Adrenal gland (tissue), 12 donors: Measurements from ENCODE around the gene CNTN5. TPM values are rescaled to one million over a fixed set of nuclear protein-coding genes. Genes with fewer than 3 reads are reported as not detected.

Experiments
- DNase-seq, 7 donors: peaks; one replicate each; pipeline ENCODE4 v3.0.0-alpha.2; 2019 to 2020
- H3K27ac ChIP-seq, 5 donors: fragments of 200-600 bp; sonication (generic) in 4 of 5; 1 replicate in 3 of 5; 2 replicates in 2 of 5; pipeline versions ENCODE4 v1.5.1 to v1.8.0; 2016 to 2020; ENCODE audit warnings: mild to moderate bottlenecking in 1 of 5
- H3K27me3 ChIP-seq: fragments of 200-600 bp; 2 replicates; pipeline ENCODE4 v1.8.0; 2021
- H3K36me3 ChIP-seq, 2 donors: fragments of 200-600 bp; replicated peaks in 1 of 2; 1 replicate in 1 of 2; 2 replicates in 1 of 2; pipeline versions ENCODE4 v1.5.1 to v1.8.0; 2018 to 2022
- H3K4me1 ChIP-seq, 2 donors: fragments of 200-600 bp; replicated peaks in 1 of 2; 1 replicate in 1 of 2; 2 replicates in 1 of 2; pipeline versions ENCODE4 v1.5.1 to v1.8.0; 2018 to 2021
- H3K4me3 ChIP-seq, 4 donors: fragments of 200-600 bp; sonication (generic) in 3 of 4; one replicate each; pipeline ENCODE4 v1.5.1; 2016 to 2018
- H3K9me3 ChIP-seq, 3 donors: fragments of 200-600 bp; sonication (generic) in 1 of 3; replicated peaks in 1 of 3; 1 replicate in 2 of 3; 2 replicates in 1 of 3; pipeline versions ENCODE4 v1.5.1 to v1.8.0; 2016 to 2021
- POLR2A ChIP-seq, 2 donors: fragments of 450-650 bp; IDR thresholded peaks; one replicate each; pipeline ENCODE4 v1.6.1; 2017; ENCODE audit warnings: antibody characterized with exemption in 2 of 2, mild to moderate bottlenecking in 2 of 2, moderate library complexity in 1 of 2
- WGBS, 4 donors: extraction: QIAGEN DNeasy Blood & Tissue Kit in 2 of 4; methylation state at CpG; one replicate each; pipeline versions ENCODE4 v1.1.5 to v1.1.7; 2013 to 2017; 5-methylcytosine and 5-hydroxymethylcytosine counted together
- intact Hi-C, 2 donors: fragments of 100-400 bp; cut with DNase I; formaldehyde crosslinking; loops; one replicate each; pipeline versions ENCODE4 v1.14.1 to v1.15.0; 2022 to 2023
- polyA plus RNA-seq, 3 donors: library from polyadenylated mRNA; stranded (reverse); fragments of 200-250 nt in 2 of 3; fragments of 350-450 nt in 1 of 3; fragmentation: Illumina TruSeq in 1 of 3; extraction: RNeasy Lipid Tissue Mini Kit (QIAGEN cat#74804) in 1 of 3; gene quantifications; one replicate each; pipeline ENCODE4 v1.2.3, GENCODE V29; 2013 to 2014
- total RNA-seq, 9 donors: library from RNA; depleted of rRNA in 4 of 9; stranded (reverse); fragments of >200 nt in 4 of 9; fragments of 120-200 nt in 1 of 9; fragmentation: NEBNext Ultra II Directional in 1 of 9; extraction: Animal tissue kit (Norgen Biotek cat#: 25700) in 1 of 9; gene quantifications; one replicate each; pipeline versions ENCODE4 v1.1.0 to v1.2.4, GENCODE V29; 2013 to 2023
- TF ChIP-seq, protein P1 (sequence below), 6 experiments: fragments of 450-650 bp in 4 of 6; fragments of 200-600 bp in 2 of 6; sonication (generic) in 1 of 6; IDR thresholded peaks; 1 replicate in 5 of 6; 2 replicates in 1 of 6; pipeline versions ENCODE4 v1.5.1 to v1.8.0; 2016 to 2021; ENCODE audit warnings: antibody characterized with exemption in 6 of 6, mild to moderate bottlenecking in 2 of 6, moderate library complexity in 1 of 6
- donor health status: healthy with polysubstance abuse.
- donor health status: Bipolar disorder and iron deficiency.
- donor health status: DM: yes; HTN: yes; CAD: no.
- donor health status: DM: no; HTN: no; CAD: no.
- donor health status: DM: no; HTN: no; CAD: no.
- donor health status: DM: yes; HTN: yes; CAD: no.

CNTN5 gene
- total and polyA plus RNA-seq, 12 donors, result 0.07 to 107 (median 0.30) TPM; not detected in 8

DNA sequence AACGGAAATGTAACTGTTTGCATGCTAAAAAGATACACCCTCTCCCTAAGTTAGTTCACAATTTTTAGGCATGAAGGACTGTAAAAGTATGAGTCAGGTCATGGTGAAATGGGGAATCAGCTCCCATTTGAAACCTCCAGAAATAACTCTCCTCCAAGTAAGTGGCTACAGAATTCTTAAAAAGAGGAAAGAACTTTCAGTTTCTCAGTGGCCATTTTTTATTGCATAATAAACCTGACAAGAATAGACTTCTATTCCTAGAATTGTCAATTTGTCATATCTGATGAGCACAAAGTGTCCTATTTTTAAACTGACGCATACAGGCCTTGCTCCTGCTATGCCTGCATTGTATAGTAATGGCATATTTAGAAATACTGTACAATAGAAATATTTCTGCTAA, 612.2 kb downstream of the CNTN5 start:
- Histone ChIP-seq H3K4me3 (no peak overlapping the region), H3K36me3 (no peaks in the 10 kb centered on the region), H3K27ac (peak overlapping the region in 3 of 5 donors; percentile 24 to 40 (median 36)), H3K27me3 (no peaks in the 10 kb centered on the region), H3K9me3 (no peaks in the 10 kb centered on the region), H3K4me1 (peaks cover 0 to 9% of the 10 kb centered on the region in 2 donors)
- no peak for TF ChIP-seq POLR2A (IDR thresholded peaks at IDR 0.05)
- TF ChIP-seq, protein P1, sequence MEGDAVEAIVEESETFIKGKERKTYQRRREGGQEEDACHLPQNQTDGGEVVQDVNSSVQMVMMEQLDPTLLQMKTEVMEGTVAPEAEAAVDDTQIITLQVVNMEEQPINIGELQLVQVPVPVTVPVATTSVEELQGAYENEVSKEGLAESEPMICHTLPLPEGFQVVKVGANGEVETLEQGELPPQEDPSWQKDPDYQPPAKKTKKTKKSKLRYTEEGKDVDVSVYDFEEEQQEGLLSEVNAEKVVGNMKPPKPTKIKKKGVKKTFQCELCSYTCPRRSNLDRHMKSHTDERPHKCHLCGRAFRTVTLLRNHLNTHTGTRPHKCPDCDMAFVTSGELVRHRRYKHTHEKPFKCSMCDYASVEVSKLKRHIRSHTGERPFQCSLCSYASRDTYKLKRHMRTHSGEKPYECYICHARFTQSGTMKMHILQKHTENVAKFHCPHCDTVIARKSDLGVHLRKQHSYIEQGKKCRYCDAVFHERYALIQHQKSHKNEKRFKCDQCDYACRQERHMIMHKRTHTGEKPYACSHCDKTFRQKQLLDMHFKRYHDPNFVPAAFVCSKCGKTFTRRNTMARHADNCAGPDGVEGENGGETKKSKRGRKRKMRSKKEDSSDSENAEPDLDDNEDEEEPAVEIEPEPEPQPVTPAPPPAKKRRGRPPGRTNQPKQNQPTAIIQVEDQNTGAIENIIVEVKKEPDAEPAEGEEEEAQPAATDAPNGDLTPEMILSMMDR (IDR thresholded peaks at IDR 0.05), result no peak
- WGBS, 4 donors, result 33 to 54% (median 36%) methylated on average over 2 of the region's 2 CpGs
- intact Hi-C loops, result no loop called here
- DNase-seq, result peak in 1 of 7 donors; percentile 10

DNA sequence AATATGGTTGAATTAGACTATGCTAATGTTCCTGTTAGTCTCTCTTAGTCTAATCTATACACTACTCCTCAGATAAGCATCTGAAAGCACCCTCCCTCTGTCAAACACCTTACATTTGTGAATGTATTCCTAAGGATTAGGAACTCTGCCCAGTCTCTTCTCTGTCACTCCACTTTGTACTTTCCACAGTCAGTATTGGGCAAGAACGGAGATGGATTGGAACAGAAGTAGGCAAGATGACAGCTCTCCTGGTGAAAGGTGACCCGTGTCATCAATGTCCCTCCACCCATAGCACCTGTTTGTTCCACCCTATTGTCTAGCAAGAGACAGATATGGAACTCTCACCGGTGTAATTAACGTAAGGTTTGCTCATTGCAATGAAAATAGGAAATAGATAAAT, 613.8 kb downstream of the CNTN5 start:
- Histone ChIP-seq H3K27me3 (no peaks in the 10 kb centered on the region), H3K4me1 (peaks cover 0 to 9% of the 10 kb centered on the region in 2 donors), H3K9me3 (no peaks in the 10 kb centered on the region), H3K36me3 (no peaks in the 10 kb centered on the region), H3K27ac (no peak overlapping the region), H3K4me3 (no peak overlapping the region)
- no peak for DNase-seq
- intact Hi-C loops, result no loop called here
- 71 to 82% (median 72%) methylated on average over 4 of the region's 4 CpGs for WGBS, 4 donors
- TF ChIP-seq POLR2A (IDR thresholded peaks at IDR 0.05), result no peak
- TF ChIP-seq, protein P1 (IDR thresholded peaks at IDR 0.05), result no peak

DNA sequence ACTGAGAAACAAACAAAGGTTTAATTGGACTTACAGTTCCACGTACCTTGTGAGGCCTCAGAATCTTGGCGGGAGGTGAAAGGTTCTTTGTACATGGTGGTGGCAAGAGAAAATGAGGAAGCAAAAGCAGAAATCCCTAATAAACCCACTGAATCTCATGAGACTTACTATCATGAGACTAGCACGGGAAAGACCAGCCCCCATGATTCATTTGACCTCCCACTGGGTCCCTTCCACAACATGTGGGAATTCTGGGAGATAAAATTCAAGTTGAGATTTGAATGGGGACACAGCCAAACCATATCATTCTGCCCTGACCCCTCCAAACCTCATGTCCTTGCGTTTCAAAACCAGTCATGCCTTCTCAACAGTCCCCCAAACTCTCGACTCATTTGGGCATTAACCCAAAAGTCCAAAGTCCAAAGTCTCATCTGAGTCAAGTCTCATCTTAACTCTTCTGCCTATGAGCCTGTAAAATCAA, 617.4 kb downstream of the CNTN5 start:
- TF ChIP-seq, protein P1 (IDR thresholded peaks at IDR 0.05), result no peak
- TF ChIP-seq POLR2A (IDR thresholded peaks at IDR 0.05), result no peak
- H3K9me3 ChIP-seq, result no peaks in the 10 kb centered on the region
- H3K4me1 ChIP-seq, result peaks cover 0 to 4% of the 10 kb centered on the region in 2 donors
- no peaks in the 10 kb centered on the region for H3K27me3 ChIP-seq
- 56 to 81% (median 71%) methylated on average over 5 of the region's 5 CpGs for WGBS, 4 donors
- H3K36me3 ChIP-seq, result no peaks in the 10 kb centered on the region
- no peak overlapping the region for H3K27ac ChIP-seq
- no peak for DNase-seq
- H3K4me3 ChIP-seq, result no peak overlapping the region
- intact Hi-C loops, result no loop called here

DNA sequence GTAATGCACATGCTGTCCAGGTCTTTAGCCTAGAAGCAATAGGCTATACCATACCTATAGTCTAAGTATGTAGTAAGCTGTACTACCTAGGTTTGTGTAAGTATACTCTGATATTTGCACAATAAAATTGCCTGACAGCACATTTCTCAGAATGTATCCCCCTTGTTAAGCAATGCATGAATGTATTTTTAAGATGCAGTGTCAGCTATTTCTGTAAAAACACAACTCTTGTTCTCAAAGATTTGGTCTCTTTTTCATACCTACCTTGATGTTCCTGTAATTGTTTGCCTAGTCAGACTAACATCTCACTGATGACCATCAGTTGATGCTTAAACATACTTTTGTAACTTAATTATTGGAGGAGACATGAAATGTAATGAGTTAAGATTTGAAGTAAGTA, 619.9 kb downstream of the CNTN5 start:
- no peak for DNase-seq
- H3K36me3 ChIP-seq, result no peaks in the 10 kb centered on the region
- H3K4me1 ChIP-seq, result no peaks in the 10 kb centered on the region
- no peaks in the 10 kb centered on the region for H3K27me3 ChIP-seq
- intact Hi-C loops, result no loop called here
- H3K4me3 ChIP-seq, result no peak overlapping the region
- no peak overlapping the region for H3K27ac ChIP-seq
- no peaks in the 10 kb centered on the region for H3K9me3 ChIP-seq
- no peak for TF ChIP-seq POLR2A (IDR thresholded peaks at IDR 0.05)
- TF ChIP-seq, protein P1 (IDR thresholded peaks at IDR 0.05), result no peak
